Spinal cord (tissue), 10 donors: Measurements from ENCODE around the gene ADAM12. TPM values are rescaled to one million over a fixed set of nuclear protein-coding genes. Genes with fewer than 3 reads are reported as not detected.

Experiments
- DNase-seq, 6 donors: peaks; one replicate each; pipeline versions ENCODE4 v3.0.0 to v3.0.0-alpha.2; 2013 to 2015; ENCODE audit warnings: low spot score in 6 of 6, low read depth in 4 of 6
- H3K27ac ChIP-seq: one replicate; pipeline ENCODE4 v1.5.1; 2013; ENCODE audit warnings: low read depth, low read length, control low read depth
- H3K27me3 ChIP-seq: one replicate; pipeline ENCODE4 v1.6.1; 2013; ENCODE audit warnings: low read length; ENCODE audit not compliant: control insufficient read depth, insufficient read depth
- H3K36me3 ChIP-seq: one replicate; pipeline ENCODE4 v1.6.1; 2013; ENCODE audit warnings: low read length; ENCODE audit not compliant: control insufficient read depth, insufficient read depth
- H3K4me1 ChIP-seq: one replicate; pipeline ENCODE4 v1.6.1; 2013; ENCODE audit warnings: low read length; ENCODE audit not compliant: control insufficient read depth, insufficient read depth
- H3K4me3 ChIP-seq: one replicate; pipeline ENCODE4 v1.5.1; 2013; ENCODE audit warnings: low read depth, low read length, control low read depth
- H3K9me3 ChIP-seq: one replicate; pipeline ENCODE4 v1.6.1; 2013; ENCODE audit warnings: low read length; ENCODE audit not compliant: control insufficient read depth, insufficient read depth
- WGBS: methylation state at CpG from one replicate; pipeline ENCODE4 v1.1.5; 2013; ENCODE audit warnings: missing lambda C conversion rate; ENCODE audit not compliant: insufficient coverage; 5-methylcytosine and 5-hydroxymethylcytosine counted together
- polyA plus RNA-seq, 2 donors: library from polyadenylated mRNA; unstranded; fragments of 120-200 nt; gene quantifications; one replicate each; pipeline ENCODE4 v1.2.1, GENCODE V29; 2013; ENCODE audit not compliant: insufficient read length in 2 of 2
- total RNA-seq, 2 donors: library from RNA; depleted of rRNA in 1 of 2; stranded (reverse); fragments of 120-200 nt in 1 of 2; fragments of >200 nt in 1 of 2; gene quantifications; one replicate each; pipeline versions ENCODE4 v1.2.3 to v1.2.4, GENCODE V29; 2013 to 2014
- donor health status: healthy.

ADAM12 gene
- total and polyA plus RNA-seq, 4 donors: 9.8 to 81.5 (median 23.6) TPM

GRCh38 chr10:126017961-126018560 is 370.2 kb downstream of the ADAM12 start:
- no peak overlapping the region for H3K27ac ChIP-seq
- WGBS: 79% methylated on average over 2 of the region's 2 CpGs

GRCh38 chr10:126016882-126017281 is 371.4 kb downstream of the ADAM12 start:
- Histone ChIP-seq H3K9me3 (no peaks in the 10 kb centered on the region), H3K4me3 (no peak overlapping the region), H3K4me1 (peaks cover 6% of the 10 kb centered on the region), H3K36me3 (no peaks in the 10 kb centered on the region), H3K27me3 (no peaks in the 10 kb centered on the region), H3K27ac (no peak overlapping the region)
- DNase-seq: no peak
- 100% methylated on average over 1 of the region's 3 CpGs for WGBS

More at GRCh38 chr10:126017961-126018560, 370.2 kb downstream of the ADAM12 start:
- H3K36me3 ChIP-seq: no peaks in the 10 kb centered on the region
- H3K9me3 ChIP-seq: no peaks in the 10 kb centered on the region
- DNase-seq: no peak
- H3K27me3 ChIP-seq: no peaks in the 10 kb centered on the region
- peaks cover 6% of the 10 kb centered on the region for H3K4me1 ChIP-seq
- no peak overlapping the region for H3K4me3 ChIP-seq

- Histone ChIP-seq H3K9me3 (no peaks in the 10 kb centered on the region), H3K4me1 (peaks cover 6% of the 10 kb centered on the region), H3K27me3 (no peaks in the 10 kb centered on the region), H3K4me3 (no peak overlapping the region), H3K27ac (no peak overlapping the region), H3K36me3 (no peaks in the 10 kb centered on the region)
- DNase-seq: no peak
- 100% methylated on average over 3 of the region's 4 CpGs for WGBS
Measured at GRCh38 chr10:126016156-126016805, 372.0 kb downstream of the ADAM12 start.

GRCh38 chr10:126015413-126015812 is 372.9 kb downstream of the ADAM12 start:
- no peaks in the 10 kb centered on the region for H3K36me3 ChIP-seq
- peaks cover 2% of the 10 kb centered on the region for H3K9me3 ChIP-seq
- 20% methylated on average over 1 of the region's 3 CpGs for WGBS
- peaks cover 6% of the 10 kb centered on the region for H3K4me1 ChIP-seq
- no peak overlapping the region for H3K4me3 ChIP-seq
- peak in 2 of 6 donors; percentile 43 to 74 for DNase-seq
- H3K27me3 ChIP-seq: no peaks in the 10 kb centered on the region
- no peak overlapping the region for H3K27ac ChIP-seq

- DNase-seq: peak in 3 of 6 donors; percentile 25 to 70 (median 26)
- no peaks in the 10 kb centered on the region for H3K27me3 ChIP-seq
- peaks cover 3% of the 10 kb centered on the region for H3K36me3 ChIP-seq
- WGBS: no CpG with 5 or more reads among the region's 7 CpGs
- no peak overlapping the region for H3K4me3 ChIP-seq
- peaks cover 6% of the 10 kb centered on the region for H3K4me1 ChIP-seq
- no peak overlapping the region for H3K27ac ChIP-seq
- peaks cover 2% of the 10 kb centered on the region for H3K9me3 ChIP-seq
Measured at GRCh38 chr10:126014309-126014708, 374.0 kb downstream of the ADAM12 start.

- 64% methylated on average over 9 of the region's 10 CpGs for WGBS
- H3K4me3 ChIP-seq: no peak overlapping the region
- peaks cover 6% of the 10 kb centered on the region for H3K4me1 ChIP-seq
- H3K27me3 ChIP-seq: no peaks in the 10 kb centered on the region
- no peak overlapping the region for H3K27ac ChIP-seq
- no peak for DNase-seq
- H3K9me3 ChIP-seq: peaks cover 2% of the 10 kb centered on the region
- H3K36me3 ChIP-seq: peaks cover 3% of the 10 kb centered on the region
Measured at GRCh38 chr10:126013489-126014281, 374.6 kb downstream of the ADAM12 start.

- H3K36me3 ChIP-seq: peaks cover 3% of the 10 kb centered on the region
- no peaks in the 10 kb centered on the region for H3K27me3 ChIP-seq
- H3K27ac ChIP-seq: no peak overlapping the region
- peaks cover 2% of the 10 kb centered on the region for H3K9me3 ChIP-seq
- DNase-seq: no peak
- H3K4me1 ChIP-seq: peaks cover 6% of the 10 kb centered on the region
- WGBS: no CpG with 5 or more reads among the region's 2 CpGs
- no peak overlapping the region for H3K4me3 ChIP-seq
Measured at GRCh38 chr10:126012485-126012884, 375.8 kb downstream of the ADAM12 start.

GRCh38 chr10:126011995-126012394 is 376.3 kb downstream of the ADAM12 start:
- Histone ChIP-seq H3K4me1 (peaks cover 6% of the 10 kb centered on the region), H3K27ac (no peak overlapping the region), H3K9me3 (peaks cover 2% of the 10 kb centered on the region), H3K27me3 (no peaks in the 10 kb centered on the region), H3K4me3 (no peak overlapping the region), H3K36me3 (peaks cover 3% of the 10 kb centered on the region)
- no peak for DNase-seq
- WGBS: no CpG with 5 or more reads among the region's 5 CpGs

- Histone ChIP-seq H3K27ac (peak overlapping the region; percentile 52), H3K27me3 (no peaks in the 10 kb centered on the region), H3K4me1 (peaks cover 6% of the 10 kb centered on the region), H3K36me3 (peaks cover 3% of the 10 kb centered on the region), H3K9me3 (peaks cover 2% of the 10 kb centered on the region), H3K4me3 (no peak overlapping the region)
- 95% methylated on average over 4 of the region's 7 CpGs for WGBS
- peak in 1 of 6 donors; percentile 53 for DNase-seq
Measured at GRCh38 chr10:126009650-126010049, 378.6 kb downstream of the ADAM12 start.
